IMR-90 (cell line): ENCODE results near the gene PLA2G4B. TPM values are rescaled to one million over a fixed set of nuclear protein-coding genes. Genes with fewer than 3 reads are reported as not detected.
A peak's percentile ranks its signal among the peaks of the same experiment; 100 is the strongest.

Source experiments
- ATAC-seq: fragments of 200-7000 bp; cut with Tn5 transposase; 2 replicates; pipeline ENCODE4 v1.9.1; 2020; ENCODE audit warnings: low read depth, mild to moderate bottlenecking, moderate library complexity
- BruUV-seq: library from RNA; stranded (reverse); fragments of 400-500 nt; replicated peaks from 2 replicates; lab custom pipeline; 2021; lab: Mats Ljungman, UMichigan
- CTCF ChIA-PET: fragments of 300-600 bp; formaldehyde crosslinking; extraction: SDS; loops from one replicate; lab custom pipeline; 2021; ENCODE audit warnings: antibody characterized with exemption; lab: Yijun Ruan, JAX
- POLR2A ChIA-PET: fragments of 300-600 bp; sonication (Branson Sonifier 250); formaldehyde crosslinking; loops from one replicate; lab custom pipeline; 2022; ENCODE audit warnings: antibody characterized with exemption; ENCODE audit not compliant: unreplicated experiment; lab: Charles Lee
- DNase-seq: peaks from one replicate; pipeline ENCODE4 v3.0.0; 2013
- H2AFZ ChIP-seq: replicated peaks from 2 replicates; pipeline ENCODE3; 2013; ENCODE audit warnings: low read length, mild to moderate bottlenecking; ENCODE audit not compliant: poor library complexity
- H2AK5ac ChIP-seq: 2 replicates; pipeline ENCODE4 v1.6.1; 2013; ENCODE audit warnings: low read depth, low read length, inconsistent platforms
- H2AK9ac ChIP-seq: replicated peaks from 2 replicates; pipeline ENCODE3; 2013; ENCODE audit warnings: mild to moderate bottlenecking, low read depth, low read length, moderate library complexity; ENCODE audit not compliant: poor library complexity
- H2BK120ac ChIP-seq: 2 replicates; pipeline ENCODE4 v1.6.1; 2013; ENCODE audit warnings: low read depth, low read length, inconsistent platforms
- H2BK15ac ChIP-seq: 3 replicates; pipeline ENCODE4 v1.6.1; 2013; ENCODE audit warnings: low read depth, low read length, inconsistent platforms
- H2BK20ac ChIP-seq: 2 replicates; pipeline ENCODE4 v1.6.1; 2013; ENCODE audit warnings: low read depth, mild to moderate bottlenecking, inconsistent platforms, low read length, moderate library complexity
- H2BK5ac ChIP-seq: 2 replicates; pipeline ENCODE4 v1.6.1; 2013; ENCODE audit warnings: mild to moderate bottlenecking, low read depth, low read length, inconsistent platforms; ENCODE audit not compliant: poor library complexity, severe bottlenecking
- H3K14ac ChIP-seq: replicated peaks from 2 replicates; pipeline ENCODE4 v1.6.1; 2013; ENCODE audit warnings: low read depth, low read length, inconsistent platforms
- H3K18ac ChIP-seq: 2 replicates; pipeline ENCODE4 v1.6.1; 2013; ENCODE audit warnings: low read depth, low read length, control low read depth
- H3K23ac ChIP-seq: 2 replicates; pipeline ENCODE4 v1.6.1; 2013; ENCODE audit warnings: low read depth, low read length, inconsistent platforms
- H3K27ac ChIP-seq: 2 replicates; pipeline ENCODE4 v1.5.1; 2013; ENCODE audit warnings: mild to moderate bottlenecking, control low read depth, low read length; ENCODE audit not compliant: insufficient read depth
- H3K27me3 ChIP-seq: 2 replicates; pipeline ENCODE4 v1.6.1; 2013; ENCODE audit warnings: low read length; ENCODE audit not compliant: control insufficient read depth, insufficient read depth
- H3K36me3 ChIP-seq: 2 replicates; pipeline ENCODE4 v1.6.1; 2013; ENCODE audit warnings: low read length, mixed read lengths; ENCODE audit not compliant: control insufficient read depth, insufficient read depth
- H3K4ac ChIP-seq: 2 replicates; pipeline ENCODE4 v1.6.1; 2013; ENCODE audit warnings: low read depth, low read length, inconsistent platforms
- H3K4me1 ChIP-seq: 2 replicates; pipeline ENCODE4 v1.6.1; 2013; ENCODE audit warnings: low read length, mixed read lengths; ENCODE audit not compliant: control insufficient read depth, insufficient read depth
- H3K4me2 ChIP-seq: 2 replicates; pipeline ENCODE4 v1.6.1; 2013; ENCODE audit warnings: low read depth, mild to moderate bottlenecking, control low read depth, low read length, moderate library complexity
- H3K4me3 ChIP-seq: 2 replicates; pipeline ENCODE4 v1.5.1; 2013; ENCODE audit warnings: low read depth, mild to moderate bottlenecking, control low read depth, low read length, moderate library complexity; ENCODE audit not compliant: insufficient read depth
- H3K56ac ChIP-seq: 2 replicates; pipeline ENCODE4 v1.6.1; 2013; ENCODE audit warnings: low read length, inconsistent platforms; ENCODE audit not compliant: insufficient read depth; ENCODE audit errors: extremely low read depth
- H3K79me1 ChIP-seq, 2 experiments: 2 replicates each; pipeline ENCODE4 v1.6.1; 2013; ENCODE audit warnings: low read length in 2 of 2, inconsistent platforms in 1 of 2, low read depth in 1 of 2
- H3K9ac ChIP-seq: 2 replicates; pipeline ENCODE4 v1.6.1; 2013; ENCODE audit warnings: low read depth, low read length, control low read depth
- H3K9me1 ChIP-seq: 2 replicates; pipeline ENCODE4 v1.6.1; 2013; ENCODE audit warnings: low read length, inconsistent platforms; ENCODE audit not compliant: insufficient read depth
- H3K9me3 ChIP-seq: 2 replicates; pipeline ENCODE4 v1.6.1; 2013; ENCODE audit warnings: low read length; ENCODE audit not compliant: control insufficient read depth, insufficient read depth
- H4K20me1 ChIP-seq: 2 replicates; pipeline ENCODE4 v1.6.1; 2013; ENCODE audit warnings: low read length, inconsistent platforms; ENCODE audit not compliant: insufficient read depth
- H4K5ac ChIP-seq: 2 replicates; pipeline ENCODE4 v1.6.1; 2013; ENCODE audit warnings: mild to moderate bottlenecking, low read depth, low read length, control low read depth
- H4K8ac ChIP-seq, 2 experiments: 2 replicates each; pipeline ENCODE4 v1.6.1; 2013; ENCODE audit warnings: low read depth in 2 of 2, low read length in 2 of 2, control low read depth in 1 of 2, inconsistent platforms in 1 of 2
- H4K91ac ChIP-seq: 2 replicates; pipeline ENCODE4 v1.6.1; 2013; ENCODE audit warnings: low read depth, low read length, inconsistent platforms; ENCODE audit not compliant: insufficient read depth
- CEBPB ChIP-seq: IDR thresholded peaks from 2 replicates; pipeline ENCODE4 v1.6.1; 2012; ENCODE audit warnings: low read depth, low read length, improper control_type of control experiment
- POLR2A ChIP-seq: IDR thresholded peaks from 2 replicates; pipeline ENCODE4 v1.6.1; 2012; ENCODE audit warnings: mild to moderate bottlenecking, low read depth, low read length
- RAD21 ChIP-seq: IDR thresholded peaks from 2 replicates; pipeline ENCODE4 v1.6.1; 2012; ENCODE audit warnings: low read length, improper control_type of control experiment
- RFX5 ChIP-seq: IDR thresholded peaks from 2 replicates; pipeline ENCODE4 v1.8.0; 2012; ENCODE audit warnings: low read depth, mild to moderate bottlenecking, low read length, moderate library complexity
- SMC3 ChIP-seq: fragments of 150-350 bp; IDR thresholded peaks from 2 replicates; pipeline ENCODE4 v1.6.1; 2016; ENCODE audit warnings: low read depth, mild to moderate bottlenecking, antibody characterized with exemption, low read length, moderate library complexity
- WGBS, 2 experiments: methylation state at CpG; one replicate each; pipeline versions ENCODE4 v1.1.5 to v1.1.7; 2013; ENCODE audit warnings: missing lambda C conversion rate in 2 of 2; ENCODE audit not compliant: insufficient read length in 1 of 2; ENCODE audit errors: extremely low coverage in 2 of 2; 5-methylcytosine and 5-hydroxymethylcytosine counted together
- dilution Hi-C: fragments of 300-500 bp; cut with HindIII; formaldehyde crosslinking; loops from one replicate; pipeline ENCODE4 v1.14.3; 2018; ENCODE audit warnings: low sequenced_read_pairs; ENCODE audit not compliant: unreplicated experiment
- in situ Hi-C: fragments of 300-500 bp; cut with MboI; formaldehyde crosslinking; loops from 3 replicates; pipeline ENCODE4 v1.14.3; 2019; ENCODE audit warnings: low sequenced_read_pairs, inconsistent platforms, mixed read lengths
- intact Hi-C: fragments of 100-400 bp; cut with micrococcal nuclease; formaldehyde crosslinking; loops from 2 replicates; pipeline ENCODE4 v1.10.0; 2022
- polyA plus RNA-seq, 3 experiments: library from polyadenylated mRNA; depleted of rRNA; stranded (reverse); fragments of >200 nt; gene quantifications; 2 replicates each; pipeline ENCODE4 v1.2.3, GENCODE V29; 2012; ENCODE audit warnings: low replicate concordance in 1 of 3
- total RNA-seq: library from RNA; depleted of rRNA; stranded (reverse); fragments of >200 nt; gene quantifications from 2 replicates; pipeline ENCODE4 v1.2.3, GENCODE V29; 2012
- TF ChIP-seq, protein P1 (sequence below): conservative IDR thresholded peaks from 2 replicates; pipeline ENCODE4 v1.5.1; 2012; ENCODE audit warnings: mild to moderate bottlenecking, low read depth, low read length, improper control_type of control experiment

The PLA2G4B gene
- total and polyA plus RNA-seq, 2 of the 4 experiments (the other 2 are of a cell fraction) = 0.18 to 3.1 TPM

- Histone ChIP-seq H2AK5ac (no peak overlapping the region), H3K23ac (no peak overlapping the region), H3K4me3 (no peak overlapping the region), H3K56ac (no peak overlapping the region), H3K4ac (no peak overlapping the region), H3K79me1 (no peaks in the 10 kb centered on the region), H2BK120ac (no peak overlapping the region), H2BK15ac (no peak overlapping the region), H3K27ac (no peak overlapping the region), H2BK20ac (no peak overlapping the region), H3K4me2 (no peak overlapping the region), H3K9me1 (peaks cover 2% of the 10 kb centered on the region; the same call in 1 of the 2 replicates), H2AK9ac (peak overlapping the region; percentile 19), H2BK5ac (no peak overlapping the region), H4K91ac (no peak overlapping the region), H3K36me3 (no peaks in the 10 kb centered on the region), H4K5ac (no peak overlapping the region), H3K18ac (no peak overlapping the region), H4K8ac (no peak overlapping the region), H2AFZ (no peak overlapping the region), H3K14ac (no peak overlapping the region), H3K9me3 (no peaks in the 10 kb centered on the region), H3K9ac (no peak overlapping the region), H4K20me1 (peaks cover 8% of the 10 kb centered on the region; the same call in 1 of the 2 replicates), H3K27me3 (peaks cover 17% of the 10 kb centered on the region), H3K4me1 (0 out of 2 replicates have a peak, but pooled peaks cover 2% of the 10 kb centered on the region)
- DNase-seq = no peak
- ChIA-PET CTCF (no interaction called here), POLR2A (no interaction called here)
- dilution Hi-C loops = no loop called here
- in situ Hi-C loops = no loop called here
- intact Hi-C loops = no loop called here
- ATAC-seq = no peak
- WGBS, 2 experiments = 92% methylated on average over 14 of the region's 14 CpGs; no CpG with 5 or more reads in 1 of the 2 experiments
- TF ChIP-seq RFX5 (no peak), POLR2A (no peak), CEBPB (no peak), SMC3 (no peak), RAD21 (no peak)
- TF ChIP-seq, protein P1, sequence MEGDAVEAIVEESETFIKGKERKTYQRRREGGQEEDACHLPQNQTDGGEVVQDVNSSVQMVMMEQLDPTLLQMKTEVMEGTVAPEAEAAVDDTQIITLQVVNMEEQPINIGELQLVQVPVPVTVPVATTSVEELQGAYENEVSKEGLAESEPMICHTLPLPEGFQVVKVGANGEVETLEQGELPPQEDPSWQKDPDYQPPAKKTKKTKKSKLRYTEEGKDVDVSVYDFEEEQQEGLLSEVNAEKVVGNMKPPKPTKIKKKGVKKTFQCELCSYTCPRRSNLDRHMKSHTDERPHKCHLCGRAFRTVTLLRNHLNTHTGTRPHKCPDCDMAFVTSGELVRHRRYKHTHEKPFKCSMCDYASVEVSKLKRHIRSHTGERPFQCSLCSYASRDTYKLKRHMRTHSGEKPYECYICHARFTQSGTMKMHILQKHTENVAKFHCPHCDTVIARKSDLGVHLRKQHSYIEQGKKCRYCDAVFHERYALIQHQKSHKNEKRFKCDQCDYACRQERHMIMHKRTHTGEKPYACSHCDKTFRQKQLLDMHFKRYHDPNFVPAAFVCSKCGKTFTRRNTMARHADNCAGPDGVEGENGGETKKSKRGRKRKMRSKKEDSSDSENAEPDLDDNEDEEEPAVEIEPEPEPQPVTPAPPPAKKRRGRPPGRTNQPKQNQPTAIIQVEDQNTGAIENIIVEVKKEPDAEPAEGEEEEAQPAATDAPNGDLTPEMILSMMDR = no peak
- no TSS peak for BruUV-seq
These were observed 47.2 kb downstream of the PLA2G4B start for GRCh38 chr15:41885841-41886240.
